ENCODE results near the gene SLC26A6. TPM values are rescaled to one million over a fixed set of nuclear protein-coding genes. Genes with fewer than 3 reads are reported as not detected.
A peak's percentile ranks its signal among the peaks of the same experiment; 100 is the strongest.

The SLC26A6 gene
- polyA plus RNA-seq, 4 donors: 14.3 to 74.0 (median 30.4) TPM

DNA sequence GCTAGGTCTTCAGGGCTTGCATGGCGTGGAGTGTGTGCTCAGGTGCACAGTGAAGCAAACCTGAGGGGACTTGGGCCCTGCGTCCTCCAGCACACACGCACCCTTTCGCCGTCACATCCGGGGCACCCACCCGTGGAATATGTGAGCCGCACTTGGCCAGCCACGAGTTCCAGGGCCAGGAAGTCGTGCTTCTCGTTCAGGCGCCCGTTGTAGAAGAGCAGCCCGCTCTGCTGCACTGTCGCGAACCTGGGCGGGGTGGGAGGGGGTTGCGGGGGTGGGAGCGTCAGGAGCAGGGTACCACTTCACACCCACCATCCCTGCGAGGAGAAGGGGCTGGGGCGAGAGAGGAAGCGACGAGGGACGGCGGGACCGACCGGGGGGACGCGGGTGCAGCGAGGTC, 20.3 kb upstream of the SLC26A6 start:
- no peaks in the 10 kb centered on the region for H3K9me3 ChIP-seq (ENCODE audit: control insufficient read depth in 2 of 2, insufficient read depth in 1 of 2, low read depth in 1 of 2, low read length in 1 of 2)
- no peak for FAIRE-seq
- H3K36me3 ChIP-seq (ENCODE audit: control insufficient read depth in 3 of 3, insufficient read depth in 2 of 3, low read depth in 1 of 3, low read length in 3 of 3): peaks cover 0 to 12% (median 0%) of the 10 kb centered on the region in 3 donors
- WGBS, 3 donors: 11 to 23% (median 13%) methylated on average over 25 to 30 of the region's 30 CpGs
- peak overlapping the region in 1 of 3 donors; percentile 56 for H3K27ac ChIP-seq (ENCODE audit: low read depth in 1 of 3, low read length in 2 of 3)
- peaks cover 0 to 22% (median 0%) of the 10 kb centered on the region in 3 donors for H3K27me3 ChIP-seq (ENCODE audit: control insufficient read depth in 3 of 3, insufficient read depth in 3 of 3, low read length in 3 of 3)
- H3K4me3 ChIP-seq (ENCODE audit: low read depth in 1 of 3, low read length in 3 of 3): peak overlapping the region; percentile 19 to 52 (median 27)
- peaks cover 0 to 4% (median 0%) of the 10 kb centered on the region in 3 donors for H3K4me1 ChIP-seq (ENCODE audit: control insufficient read depth in 3 of 3, insufficient read depth in 2 of 3, low read depth in 1 of 3, low read length in 2 of 3)
- peak in 1 of 2 donors; percentile 33 for DNase-seq

- H3K27ac ChIP-seq (ENCODE audit: low read depth in 1 of 3, low read length in 2 of 3): no peak overlapping the region
- no peak for DNase-seq
- no peaks in the 10 kb centered on the region for H3K9me3 ChIP-seq (ENCODE audit: control insufficient read depth in 2 of 2, insufficient read depth in 1 of 2, low read depth in 1 of 2, low read length in 1 of 2)
- 92 to 93% (median 92%) methylated on average over 12 of the region's 12 CpGs for WGBS, 3 donors
- H3K36me3 ChIP-seq (ENCODE audit: control insufficient read depth in 3 of 3, insufficient read depth in 2 of 3, low read depth in 1 of 3, low read length in 3 of 3): peaks cover 0 to 12% (median 0%) of the 10 kb centered on the region in 3 donors
- FAIRE-seq: no peak
- H3K4me3 ChIP-seq (ENCODE audit: low read depth in 1 of 3, low read length in 3 of 3): no peak overlapping the region
- peaks cover 0 to 4% (median 0%) of the 10 kb centered on the region in 3 donors for H3K4me1 ChIP-seq (ENCODE audit: control insufficient read depth in 3 of 3, insufficient read depth in 2 of 3, low read depth in 1 of 3, low read length in 2 of 3)
- peaks cover 0 to 17% (median 0%) of the 10 kb centered on the region in 3 donors for H3K27me3 ChIP-seq (ENCODE audit: control insufficient read depth in 3 of 3, insufficient read depth in 3 of 3, low read length in 3 of 3)
Measured at GRCh38 chr3:48655063-48655462, 19.8 kb upstream of the SLC26A6 start.

DNA sequence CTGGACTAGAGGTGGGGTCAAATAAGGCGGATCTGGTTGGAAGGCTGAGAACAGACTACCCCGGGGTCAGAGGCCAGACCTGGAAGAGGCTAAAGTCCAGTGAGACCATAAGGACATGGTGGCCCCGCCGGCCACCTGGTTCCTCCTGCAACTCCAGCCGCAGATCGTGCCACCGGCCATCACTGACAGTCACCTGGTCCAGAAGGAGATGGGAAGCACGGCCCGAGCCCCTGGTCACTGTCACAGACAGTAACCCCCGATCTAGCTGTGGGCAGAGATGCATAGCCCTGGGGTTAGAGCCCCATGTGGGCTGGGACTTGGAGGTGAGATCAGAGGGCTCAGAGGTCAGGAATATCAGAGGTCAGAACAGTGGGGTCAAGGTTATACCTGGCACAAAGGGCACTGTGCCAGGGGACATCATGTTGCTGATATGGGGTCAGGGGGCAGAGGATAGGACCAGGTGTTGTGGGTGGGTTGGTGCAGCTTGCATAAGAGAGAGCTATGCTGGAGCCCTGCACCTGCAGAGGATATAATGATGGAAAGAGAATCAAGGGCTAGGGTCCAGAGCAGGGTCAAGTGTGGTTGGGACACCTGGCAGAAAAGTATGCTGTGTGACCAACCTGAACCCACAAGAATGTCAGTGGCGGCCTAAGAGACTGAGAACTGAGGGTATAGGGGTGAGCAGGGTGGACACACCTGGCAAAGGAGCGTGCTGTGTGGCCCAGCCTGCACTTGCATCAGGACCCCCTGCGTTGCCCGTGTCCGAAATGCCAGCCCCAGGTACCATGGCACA, 17.9 kb upstream of the SLC26A6 start:
- peaks cover 0 to 14% (median 0%) of the 10 kb centered on the region in 3 donors for H3K27me3 ChIP-seq (ENCODE audit: control insufficient read depth in 3 of 3, insufficient read depth in 3 of 3, low read length in 3 of 3)
- no peak for DNase-seq
- 92 to 95% (median 93%) methylated on average over 15 of the region's 15 CpGs for WGBS, 3 donors
- H3K27ac ChIP-seq (ENCODE audit: low read depth in 1 of 3, low read length in 2 of 3): no peak overlapping the region
- no peak overlapping the region for H3K4me3 ChIP-seq (ENCODE audit: low read depth in 1 of 3, low read length in 3 of 3)
- peaks cover 0 to 15% (median 0%) of the 10 kb centered on the region in 3 donors for H3K36me3 ChIP-seq (ENCODE audit: control insufficient read depth in 3 of 3, insufficient read depth in 2 of 3, low read depth in 1 of 3, low read length in 3 of 3)
- no peaks in the 10 kb centered on the region for H3K9me3 ChIP-seq (ENCODE audit: control insufficient read depth in 2 of 2, insufficient read depth in 1 of 2, low read depth in 1 of 2, low read length in 1 of 2)
- H3K4me1 ChIP-seq (ENCODE audit: control insufficient read depth in 3 of 3, insufficient read depth in 2 of 3, low read depth in 1 of 3, low read length in 2 of 3): peaks cover 0 to 12% (median 0%) of the 10 kb centered on the region in 3 donors
- FAIRE-seq: no peak

DNA sequence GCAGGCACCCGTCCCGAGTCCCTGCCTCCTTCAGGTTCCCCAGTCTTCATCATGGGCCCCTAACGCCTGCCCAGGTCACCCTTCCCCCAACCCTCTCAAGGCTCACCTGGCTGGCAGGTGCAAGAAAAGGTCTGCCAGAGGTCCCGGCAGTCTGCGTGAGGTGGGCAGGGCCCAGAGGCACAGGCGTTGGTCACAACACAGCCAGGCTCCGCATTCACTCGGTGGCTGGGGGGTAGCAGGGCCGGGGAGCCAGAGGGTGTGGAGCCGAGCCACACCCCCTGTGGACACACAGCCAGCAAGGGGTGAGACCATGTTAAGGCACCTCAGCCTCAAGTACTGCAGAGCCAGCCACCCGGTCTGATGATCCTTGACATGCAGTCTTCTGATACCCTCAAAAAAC, 16.5 kb upstream of the SLC26A6 start:
- no peak for DNase-seq
- no peak for FAIRE-seq
- H3K36me3 ChIP-seq (ENCODE audit: control insufficient read depth in 3 of 3, insufficient read depth in 2 of 3, low read depth in 1 of 3, low read length in 3 of 3): peaks cover 0 to 16% (median 0%) of the 10 kb centered on the region in 3 donors
- no peak overlapping the region for H3K4me3 ChIP-seq (ENCODE audit: low read depth in 1 of 3, low read length in 3 of 3)
- H3K9me3 ChIP-seq (ENCODE audit: control insufficient read depth in 2 of 2, insufficient read depth in 1 of 2, low read depth in 1 of 2, low read length in 1 of 2): no peaks in the 10 kb centered on the region
- WGBS, 3 donors: 33 to 71% (median 59%) methylated on average over 11 of the region's 11 CpGs
- H3K4me1 ChIP-seq (ENCODE audit: control insufficient read depth in 3 of 3, insufficient read depth in 2 of 3, low read depth in 1 of 3, low read length in 2 of 3): peaks cover 0 to 10% (median 0%) of the 10 kb centered on the region in 3 donors
- H3K27me3 ChIP-seq (ENCODE audit: control insufficient read depth in 3 of 3, insufficient read depth in 3 of 3, low read length in 3 of 3): peaks cover 0 to under 1% (median 0%) of the 10 kb centered on the region in 3 donors
- no peak overlapping the region for H3K27ac ChIP-seq (ENCODE audit: low read depth in 1 of 3, low read length in 2 of 3)

- Histone ChIP-seq H3K9me3 (ENCODE audit: control insufficient read depth in 2 of 2, insufficient read depth in 1 of 2, low read depth in 1 of 2, low read length in 1 of 2) (no peaks in the 10 kb centered on the region), H3K4me3 (ENCODE audit: low read depth in 1 of 3, low read length in 3 of 3) (no peak overlapping the region), H3K27me3 (ENCODE audit: control insufficient read depth in 3 of 3, insufficient read depth in 3 of 3, low read length in 3 of 3) (no peaks in the 10 kb centered on the region), H3K4me1 (ENCODE audit: control insufficient read depth in 3 of 3, insufficient read depth in 2 of 3, low read depth in 1 of 3, low read length in 2 of 3) (peaks cover 0 to 8% (median 0%) of the 10 kb centered on the region in 3 donors), H3K27ac (ENCODE audit: low read depth in 1 of 3, low read length in 2 of 3) (no peak overlapping the region), H3K36me3 (ENCODE audit: control insufficient read depth in 3 of 3, insufficient read depth in 2 of 3, low read depth in 1 of 3, low read length in 3 of 3) (peaks cover 0 to 23% (median 0%) of the 10 kb centered on the region in 3 donors)
- FAIRE-seq (no peak), DNase-seq (peak in 1 of 2 donors; percentile 28)
- WGBS, 3 donors: 65 to 85% (median 73%) methylated on average over 12 of the region's 12 CpGs
Measured at GRCh38 chr3:48650723-48651122, 15.5 kb upstream of the SLC26A6 start.

DNA sequence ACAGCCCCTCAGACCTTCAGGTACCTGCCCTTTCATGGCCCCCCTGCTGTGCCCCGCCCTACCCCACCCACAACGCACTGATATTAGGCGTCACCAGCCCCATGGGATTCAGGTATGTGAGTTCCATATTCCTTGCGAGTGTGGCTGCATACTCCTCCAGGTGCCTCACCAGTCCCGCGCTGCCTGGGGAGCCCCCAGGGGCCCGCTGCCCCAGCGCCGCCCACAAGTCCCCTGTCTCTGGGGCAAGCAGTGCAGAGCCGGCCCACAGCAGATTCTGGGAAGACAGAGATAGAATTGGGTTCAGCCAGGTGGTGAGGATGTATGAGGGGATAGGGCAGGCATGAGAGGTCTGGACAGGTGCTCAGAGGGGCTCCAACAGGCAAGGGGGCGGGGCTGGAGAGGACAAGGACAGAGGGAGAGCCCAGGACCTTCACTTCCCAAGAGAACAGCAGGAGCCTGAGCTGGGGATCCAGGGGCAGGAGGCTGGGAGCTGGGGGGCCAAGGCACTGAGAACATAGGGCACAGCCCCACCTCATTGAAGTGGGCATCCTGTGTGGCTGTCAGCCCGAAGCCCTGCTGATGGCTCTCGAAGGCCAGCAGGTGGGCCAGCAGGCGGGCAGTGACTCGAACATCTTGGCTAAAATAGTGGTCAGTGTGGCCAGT, 13.1 kb upstream of the SLC26A6 start:
- 73 to 86% (median 82%) methylated on average over 15 of the region's 15 CpGs for WGBS, 3 donors
- Histone ChIP-seq H3K27me3 (ENCODE audit: control insufficient read depth in 3 of 3, insufficient read depth in 3 of 3, low read length in 3 of 3) (no peaks in the 10 kb centered on the region), H3K4me3 (ENCODE audit: low read depth in 1 of 3, low read length in 3 of 3) (no peak overlapping the region), H3K27ac (ENCODE audit: low read depth in 1 of 3, low read length in 2 of 3) (no peak overlapping the region), H3K4me1 (ENCODE audit: control insufficient read depth in 3 of 3, insufficient read depth in 2 of 3, low read depth in 1 of 3, low read length in 2 of 3) (peaks cover 0 to 8% (median 0%) of the 10 kb centered on the region in 3 donors), H3K9me3 (ENCODE audit: control insufficient read depth in 2 of 2, insufficient read depth in 1 of 2, low read depth in 1 of 2, low read length in 1 of 2) (no peaks in the 10 kb centered on the region), H3K36me3 (ENCODE audit: control insufficient read depth in 3 of 3, insufficient read depth in 2 of 3, low read depth in 1 of 3, low read length in 3 of 3) (peaks cover 0 to 26% (median 0%) of the 10 kb centered on the region in 3 donors)
- DNase-seq (no peak), FAIRE-seq (no peak)

GRCh38 chr3:48647714-48648113, 12.5 kb upstream of the SLC26A6 start:
- H3K4me1 ChIP-seq (ENCODE audit: control insufficient read depth in 3 of 3, insufficient read depth in 2 of 3, low read depth in 1 of 3, low read length in 2 of 3): peaks cover 0 to 8% (median 0%) of the 10 kb centered on the region in 3 donors
- DNase-seq (no peak), FAIRE-seq (no peak)
- H3K36me3 ChIP-seq (ENCODE audit: control insufficient read depth in 3 of 3, insufficient read depth in 2 of 3, low read depth in 1 of 3, low read length in 3 of 3): peaks cover 0 to 24% (median 0%) of the 10 kb centered on the region in 3 donors
- H3K27ac ChIP-seq (ENCODE audit: low read depth in 1 of 3, low read length in 2 of 3): no peak overlapping the region
- H3K9me3 ChIP-seq (ENCODE audit: control insufficient read depth in 2 of 2, insufficient read depth in 1 of 2, low read depth in 1 of 2, low read length in 1 of 2): no peaks in the 10 kb centered on the region
- WGBS, 3 donors: 74 to 84% (median 80%) methylated on average over 9 of the region's 9 CpGs
- H3K27me3 ChIP-seq (ENCODE audit: control insufficient read depth in 3 of 3, insufficient read depth in 3 of 3, low read length in 3 of 3): no peaks in the 10 kb centered on the region
- no peak overlapping the region for H3K4me3 ChIP-seq (ENCODE audit: low read depth in 1 of 3, low read length in 3 of 3)

DNA sequence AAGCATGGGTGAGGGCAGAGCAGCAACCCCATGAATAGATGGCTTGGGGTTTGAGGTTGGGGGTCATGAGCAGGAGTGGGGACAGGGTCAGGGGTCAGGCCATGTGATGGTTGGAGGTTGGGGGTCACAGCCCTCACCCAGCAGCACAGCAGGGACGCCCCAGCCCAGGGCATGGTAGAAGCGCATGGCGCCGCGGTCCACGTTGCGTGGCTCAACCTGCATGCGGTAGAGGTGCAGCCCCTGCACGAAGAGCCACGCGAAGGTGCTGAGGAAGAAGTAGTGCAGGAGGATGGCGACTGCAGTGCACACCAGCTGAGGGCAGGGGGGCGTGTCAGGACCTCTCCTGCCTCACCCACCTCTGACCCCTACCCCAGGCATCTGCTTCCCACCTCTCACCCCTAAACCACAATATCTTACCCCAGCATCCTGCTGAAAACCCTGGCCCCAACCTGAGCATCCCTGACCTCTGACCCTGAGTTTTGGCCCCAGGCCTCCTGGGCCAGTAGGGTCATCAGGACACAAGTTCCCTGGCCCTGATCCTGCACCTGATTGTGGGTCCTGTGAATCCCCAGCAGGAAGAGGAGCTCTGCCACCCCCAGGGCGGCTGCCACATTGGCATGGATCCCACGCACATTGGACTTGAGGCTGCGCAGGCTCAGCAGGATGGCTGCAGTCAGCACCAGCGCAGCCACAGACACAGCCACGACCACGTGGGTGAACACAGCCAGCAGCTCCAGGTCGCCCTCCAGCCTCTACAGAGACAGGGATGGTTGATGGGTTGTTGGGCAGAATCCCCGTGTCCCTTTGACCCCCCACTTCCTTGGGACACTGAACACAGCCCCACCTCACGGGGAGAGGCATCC, 9.9 kb upstream of the SLC26A6 start:
- Histone ChIP-seq H3K27me3 (ENCODE audit: control insufficient read depth in 3 of 3, insufficient read depth in 3 of 3, low read length in 3 of 3) (no peaks in the 10 kb centered on the region), H3K27ac (ENCODE audit: low read depth in 1 of 3, low read length in 2 of 3) (no peak overlapping the region), H3K4me1 (ENCODE audit: control insufficient read depth in 3 of 3, insufficient read depth in 2 of 3, low read depth in 1 of 3, low read length in 2 of 3) (peaks cover 0 to 8% (median 0%) of the 10 kb centered on the region in 3 donors), H3K9me3 (ENCODE audit: control insufficient read depth in 2 of 2, insufficient read depth in 1 of 2, low read depth in 1 of 2, low read length in 1 of 2) (no peaks in the 10 kb centered on the region), H3K4me3 (ENCODE audit: low read depth in 1 of 3, low read length in 3 of 3) (no peak overlapping the region), H3K36me3 (ENCODE audit: control insufficient read depth in 3 of 3, insufficient read depth in 2 of 3, low read depth in 1 of 3, low read length in 3 of 3) (peaks cover 0 to 25% (median 0%) of the 10 kb centered on the region in 3 donors)
- DNase-seq (no peak), FAIRE-seq (no peak)
- WGBS, 3 donors: 86 to 89% (median 87%) methylated on average over 20 to 22 of the region's 22 CpGs

All from small intestine (tissue), 7 donors.